ENCODE measurements around the gene GPX4. TPM values are rescaled to one million over a fixed set of nuclear protein-coding genes. Genes with fewer than 3 reads are reported as not detected.

GPX4 gene
- total and polyA plus RNA-seq, 12 donors, result 332 to 1,424 (median 704) TPM

- WGBS, 4 donors, result 76 to 86% (median 81%) methylated on average over 4 to 5 of the region's 5 CpGs; no CpG with 5 or more reads in 1 of the 4 donors
- no peaks in the 10 kb centered on the region for H3K36me3 ChIP-seq (replicated peaks in 1 of 2)
- H3K4me3 ChIP-seq, result no peak overlapping the region
- intact Hi-C loops (cut with DNase I), result no loop called here
- H3K4me1 ChIP-seq (replicated peaks in 1 of 2), result peaks cover 0 to 8% of the 10 kb centered on the region in 2 donors
- H3K27me3 ChIP-seq, result no peaks in the 10 kb centered on the region
- H3K27ac ChIP-seq, result no peak overlapping the region
- TF ChIP-seq CTCF (IDR thresholded peaks at IDR 0.05) (no peak), POLR2A (IDR thresholded peaks at IDR 0.05) (no peak)
- no peak for DNase-seq
- H3K9me3 ChIP-seq (replicated peaks in 1 of 3), result peaks cover 0 to 22% (median 0%) of the 10 kb centered on the region in 3 donors
These were observed 43.1 kb upstream of the GPX4 start for GRCh38 chr19:1060689-1061088.

DNA sequence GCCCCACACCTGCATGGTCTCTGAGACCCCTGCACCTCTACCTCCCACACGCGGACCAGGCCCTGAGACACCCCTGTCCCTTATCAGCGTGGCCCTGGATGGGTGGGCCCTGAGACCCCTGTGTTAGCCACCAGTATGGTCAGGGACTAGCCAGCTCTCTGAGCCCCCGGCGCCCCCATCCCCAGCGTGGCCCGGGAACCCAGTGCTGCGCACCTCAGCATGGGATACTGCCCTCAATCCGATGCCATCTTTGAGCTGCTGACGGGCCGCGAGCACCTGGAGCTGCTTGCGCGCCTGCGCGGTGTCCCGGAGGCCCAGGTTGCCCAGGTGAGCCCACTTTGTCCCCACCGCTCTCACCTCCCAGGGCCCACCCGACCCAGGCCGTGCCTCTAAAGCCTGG lies 41.8 kb upstream of the GPX4 start:
- Histone ChIP-seq H3K27me3 (peaks cover 8% of the 10 kb centered on the region), H3K9me3 (replicated peaks in 1 of 3) (peaks cover 0 to 15% (median 0%) of the 10 kb centered on the region in 3 donors), H3K4me1 (replicated peaks in 1 of 2) (peaks cover 0 to 14% of the 10 kb centered on the region in 2 donors), H3K27ac (no peak overlapping the region), H3K36me3 (replicated peaks in 1 of 2) (no peaks in the 10 kb centered on the region), H3K4me3 (no peak overlapping the region)
- WGBS, 4 donors, result 88 to 94% (median 92%) methylated on average over 11 to 20 of the region's 20 CpGs
- DNase-seq, result no peak
- intact Hi-C loops (cut with DNase I), result no loop called here
- TF ChIP-seq POLR2A (IDR thresholded peaks at IDR 0.05), result no peak
- no peak for TF ChIP-seq CTCF (IDR thresholded peaks at IDR 0.05)

GRCh38 chr19:1062387-1063029 lies 41.3 kb upstream of the GPX4 start:
- WGBS, 4 donors, result 82 to 91% (median 86%) methylated on average over 16 to 17 of the region's 17 CpGs
- TF ChIP-seq CTCF (IDR thresholded peaks at IDR 0.05), result no peak
- TF ChIP-seq POLR2A (IDR thresholded peaks at IDR 0.05), result no peak
- intact Hi-C loops (cut with DNase I), result no loop called here

GRCh38 chr19:1063030-1063908 lies 40.5 kb upstream of the GPX4 start:
- H3K4me3 ChIP-seq, result no peak overlapping the region
- peaks cover 0 to 19% of the 10 kb centered on the region in 2 donors for H3K4me1 ChIP-seq (replicated peaks in 1 of 2)
- peaks cover 0 to 2% (median 0%) of the 10 kb centered on the region in 3 donors for H3K9me3 ChIP-seq (replicated peaks in 1 of 3)
- H3K27ac ChIP-seq, result no peak overlapping the region
- intact Hi-C loops (cut with DNase I), result no loop called here
- DNase-seq, result no peak
- peaks cover 18% of the 10 kb centered on the region for H3K27me3 ChIP-seq
- no peaks in the 10 kb centered on the region for H3K36me3 ChIP-seq (replicated peaks in 1 of 2)
- no peak for TF ChIP-seq CTCF (IDR thresholded peaks at IDR 0.05)
- WGBS, 4 donors, result 71 to 92% (median 88%) methylated on average over 19 to 37 of the region's 37 CpGs

More at GRCh38 chr19:1062387-1063029, 41.3 kb upstream of the GPX4 start:
- Histone ChIP-seq H3K9me3 (replicated peaks in 1 of 3) (peaks cover 0 to 10% (median 0%) of the 10 kb centered on the region in 3 donors), H3K27me3 (peaks cover 13% of the 10 kb centered on the region), H3K4me3 (no peak overlapping the region), H3K36me3 (replicated peaks in 1 of 2) (no peaks in the 10 kb centered on the region), H3K27ac (no peak overlapping the region), H3K4me1 (replicated peaks in 1 of 2) (peaks cover 0 to 19% of the 10 kb centered on the region in 2 donors)
- DNase-seq, result no peak
